Measurements from ENCODE around the gene SLU7.

- TF ChIP-seq TAF1 (IDR thresholded peaks at IDR 0.05; ENCODE audit: borderline replicate concordance, insufficient read depth, low read length) (no peak), POLR2AphosphoS5 (IDR thresholded peaks at IDR 0.05; ENCODE audit: low read depth, low read length) (no peak), SIN3A (IDR thresholded peaks at IDR 0.05; ENCODE audit: borderline replicate concordance, insufficient read depth, low read length) (no peak)
These were observed 57.2 kb downstream of the SLU7 start for GRCh38 chr5:160361624-160362228.
